HCT116 (cell line): ENCODE data around the gene RGMB. TPM values are rescaled to one million over a fixed set of nuclear protein-coding genes. Genes with fewer than 3 reads are reported as not detected.

Source experiments
- ATAC-seq: fragments of 200-7000 bp; cut with Tn5 transposase; 2 replicates; pipeline ENCODE4 v1.9.1; 2020; ENCODE audit warnings: mild to moderate bottlenecking, moderate library complexity
- Bru-seq: library from RNA; stranded (reverse); fragments of 400-500 nt; gene quantifications from one replicate; lab custom pipeline; 2021; lab: Mats Ljungman, UMichigan
- BruChase-seq, 2 experiments: library from RNA; stranded (reverse); fragments of 400-500 nt; gene quantifications; one replicate each; lab custom pipeline; 2021; lab: Mats Ljungman, UMichigan
- BruUV-seq: library from RNA; stranded (reverse); fragments of 400-500 nt; replicated peaks from 2 replicates; lab custom pipeline; 2021; lab: Mats Ljungman, UMichigan
- CTCF ChIA-PET: fragments of 300-600 bp; sonication (Branson Sonifier 250); formaldehyde crosslinking; loops from one replicate; lab custom pipeline; 2021; ENCODE audit warnings: antibody characterized with exemption; lab: Charles Lee
- POLR2A ChIA-PET: fragments of 300-600, 350-600 bp; sonication (Branson Sonifier 250); formaldehyde crosslinking; loops from one replicate; lab custom pipeline; 2021; ENCODE audit warnings: antibody characterized with exemption; lab: Charles Lee
- RAD21 ChIA-PET, 2 experiments: fragments of 300-600 bp; sonication (Branson Sonifier 250); formaldehyde crosslinking; loops; one replicate each; lab custom pipeline; 2023; ENCODE audit warnings: low total read pairs in 2 of 2; ENCODE audit not compliant: uncharacterized antibody in 2 of 2, unreplicated experiment in 2 of 2, low non-redundant PET in 1 of 2; lab: Charles Lee
- DNase-seq: peaks from one replicate; pipeline ENCODE4 v3.0.0-alpha.2; 2010; ENCODE audit warnings: low read depth, low spot score
- H2AFZ ChIP-seq: fragments of 200-600 bp; shearing (Covaris generic), sonication (generic); 2 replicates; pipeline ENCODE4 v1.6.1; 2017; ENCODE audit warnings: low read depth, mixed run types, mixed read lengths, antibody characterized with exemption, low read length; ENCODE audit not compliant: poor library complexity, severe bottlenecking
- H3K27ac ChIP-seq: 2 replicates; pipeline ENCODE4 v1.5.1; 2012; ENCODE audit warnings: low read depth, low read length
- H3K27me3 ChIP-seq: fragments of 200-600 bp; sonication (generic); 2 replicates; pipeline ENCODE4 v1.6.1; 2016; ENCODE audit warnings: mixed run types, low read length, mixed read lengths; ENCODE audit not compliant: insufficient read depth
- H3K36me3 ChIP-seq, 2 experiments: fragments of 200-500 bp in 1 of 2; fragments of 200-600 bp in 1 of 2; sonication (Bioruptor generic) in 1 of 2; sonication (generic) in 1 of 2; 2 replicates each; pipeline versions ENCODE4 v1.5.1 to v1.6.1; 2014 to 2016; ENCODE audit warnings: low read length in 2 of 2, inconsistent platforms in 1 of 2, mixed read lengths in 1 of 2, mixed run types in 1 of 2; ENCODE audit not compliant: insufficient read depth in 2 of 2, control insufficient read depth in 1 of 2
- H3K4me1 ChIP-seq, 2 experiments: fragments of 200-600 bp in 1 of 2; sonication (generic) in 1 of 2; 2 replicates each; pipeline versions ENCODE4 v1.5.1 to v1.6.1; 2012 to 2017; ENCODE audit warnings: low read length in 2 of 2, inconsistent platforms in 1 of 2, mild to moderate bottlenecking in 1 of 2, mixed read lengths in 1 of 2, mixed run types in 1 of 2, moderate library complexity in 1 of 2; ENCODE audit not compliant: insufficient read depth in 2 of 2, control insufficient read depth in 1 of 2
- H3K4me2 ChIP-seq: fragments of 200-600 bp; sonication (generic); 2 replicates; pipeline ENCODE4 v1.6.1; 2017; ENCODE audit warnings: mixed run types, low read length, mixed read lengths
- H3K4me3 ChIP-seq, 2 experiments: fragments of 200-600 bp in 1 of 2; sonication (generic) in 1 of 2; replicated peaks in 1 of 2; 2 replicates each; pipeline ENCODE4 v1.5.1; 2011 to 2016; ENCODE audit warnings: low read length in 2 of 2, control low read depth in 1 of 2, low read depth in 1 of 2, mild to moderate bottlenecking in 1 of 2, mixed read lengths in 1 of 2, mixed run types in 1 of 2
- H3K79me2 ChIP-seq: fragments of 200-600 bp; sonication (generic); 2 replicates; pipeline ENCODE4 v1.6.1; 2017; ENCODE audit warnings: mild to moderate bottlenecking, mixed run types, low read length, moderate library complexity, mixed read lengths; ENCODE audit not compliant: insufficient read depth
- H3K9ac ChIP-seq: fragments of 200-600 bp; sonication (generic); 2 replicates; pipeline ENCODE4 v1.6.1; 2016; ENCODE audit warnings: low read length, mixed read lengths
- H3K9me2 ChIP-seq: fragments of 200-600 bp; sonication (generic), shearing (Covaris generic); 2 replicates; pipeline ENCODE4 v1.6.1; 2017; ENCODE audit warnings: mixed run types, mild to moderate bottlenecking, moderate library complexity; ENCODE audit not compliant: insufficient read depth
- H3K9me3 ChIP-seq, 2 experiments: fragments of 200-500 bp in 1 of 2; fragments of 200-600 bp in 1 of 2; sonication (Bioruptor generic) in 1 of 2; sonication (generic) in 1 of 2; 2 replicates each; pipeline ENCODE4 v1.6.1; 2014 to 2017; ENCODE audit warnings: low read length in 2 of 2, mixed read lengths in 2 of 2, inconsistent platforms in 1 of 2, low read depth in 1 of 2, mild to moderate bottlenecking in 1 of 2, mixed run types in 1 of 2, moderate library complexity in 1 of 2; ENCODE audit not compliant: control insufficient read depth in 1 of 2, insufficient read depth in 1 of 2
- H4K20me1 ChIP-seq: fragments of 200-600 bp; sonication (generic), shearing (Covaris generic); 2 replicates; pipeline ENCODE4 v1.6.1; 2017; ENCODE audit warnings: mixed run types, mild to moderate bottlenecking, moderate library complexity; ENCODE audit not compliant: insufficient read depth
- CEBPB ChIP-seq: IDR thresholded peaks from 2 replicates; pipeline ENCODE4 v1.6.1; 2012; ENCODE audit warnings: low read depth
- ELF1 ChIP-seq: IDR thresholded peaks from 2 replicates; pipeline ENCODE4 v1.6.1; 2012; ENCODE audit warnings: low read depth, borderline replicate concordance
- EZH2 ChIP-seq: fragments of 200-600 bp; sonication (generic); IDR thresholded peaks from 2 replicates; pipeline ENCODE4 v1.6.1; 2017; ENCODE audit warnings: antibody characterized with exemption, mixed run types
- POLR2A ChIP-seq: IDR thresholded peaks from 2 replicates; pipeline ENCODE4 v1.7.0; 2011; ENCODE audit warnings: borderline replicate concordance; ENCODE audit not compliant: insufficient read depth, insufficient read length; ENCODE audit errors: extremely low read depth
- POLR2AphosphoS5 ChIP-seq: IDR thresholded peaks from 2 replicates; pipeline ENCODE4 v1.6.1; 2011; ENCODE audit warnings: mild to moderate bottlenecking, low read depth, low read length, moderate library complexity
- SIN3A ChIP-seq: IDR thresholded peaks from 2 replicates; pipeline ENCODE4 v1.6.1; 2012; ENCODE audit warnings: low read depth
- SP1 ChIP-seq: IDR thresholded peaks from 2 replicates; pipeline ENCODE4 v1.6.1; 2012; ENCODE audit warnings: low read depth
- SRF ChIP-seq: IDR thresholded peaks from 2 replicates; pipeline ENCODE4 v1.6.1; 2012; ENCODE audit warnings: low read depth
- TCF7L2 ChIP-seq: IDR thresholded peaks from 2 replicates; pipeline ENCODE4 v1.7.0; 2011; ENCODE audit warnings: borderline replicate concordance, inconsistent platforms; ENCODE audit not compliant: insufficient read depth, insufficient read length; ENCODE audit errors: extremely low read depth
- YY1 ChIP-seq: IDR thresholded peaks from 2 replicates; pipeline ENCODE4 v1.6.1; 2011; ENCODE audit warnings: low read length, low read depth, moderate library complexity, mild to moderate bottlenecking; ENCODE audit not compliant: insufficient replicate concordance; ENCODE audit errors: extremely low read depth
- ZFX ChIP-seq: fragments of 450-650 bp; IDR thresholded peaks from 2 replicates; pipeline ENCODE4 v1.6.1; 2017
- ZNF274 ChIP-seq: fragments of 200-500 bp; sonication (Bioruptor generic); IDR thresholded peaks from 2 replicates; pipeline ENCODE4 v1.6.1; 2014; ENCODE audit warnings: mild to moderate bottlenecking, low read depth, low read length, inconsistent platforms
- intact Hi-C: fragments of 100-400 bp; cut with micrococcal nuclease; formaldehyde crosslinking; loops from 2 replicates; pipeline ENCODE4 v1.10.0; 2022
- long read RNA-seq: library from polyadenylated mRNA; unstranded; transcript quantifications from one replicate; pipeline ENCODE4 v2.0.0, GENCODE V29; 2021; ENCODE audit not compliant: unreplicated experiment
- polyA plus RNA-seq: library from polyadenylated mRNA; unstranded; fragments of >200 nt; gene quantifications from 2 replicates; pipeline ENCODE4 v1.2.1, GENCODE V29; 2012; ENCODE audit warnings: missing spikeins
- total RNA-seq: library from RNA; stranded (reverse); gene quantifications from one replicate; pipeline ENCODE4 v1.2.1, GENCODE V29; 2021; ENCODE audit not compliant: unreplicated experiment
- TF ChIP-seq, protein P1 (sequence below): IDR thresholded peaks from 2 replicates; pipeline ENCODE4 v1.6.1; 2012
- TF ChIP-seq, protein P2 (sequence below): IDR thresholded peaks from 2 replicates; pipeline ENCODE4 v1.6.1; 2011; ENCODE audit warnings: mild to moderate bottlenecking, low read length, moderate library complexity; ENCODE audit not compliant: insufficient replicate concordance; ENCODE audit errors: extremely low read depth
- TF ChIP-seq, protein P3 (sequence below): IDR thresholded peaks from 2 replicates; pipeline ENCODE4 v1.6.1; 2012; ENCODE audit warnings: low read depth

The RGMB gene
- 18.3 TPM for total RNA-seq
- 10.6 and 10.8 TPM in 2 replicates for polyA plus RNA-seq
- percentile 79 among the genes with signal in this experiment for Bru-seq, nascent RNA
- BruChase-seq, experiment 1, labeled RNA remaining after a 6-hour chase, result percentile 63 among the genes with signal in this experiment
- BruChase-seq, experiment 2, labeled RNA remaining after a 2-hour chase, result percentile 82 among the genes with signal in this experiment
- long read RNA-seq, full-length matches to known transcripts, result 5 of 17 reads
- long read RNA-seq, partial matches to known transcripts, result 0 of 17 reads
- long read RNA-seq, other reads (novel, unspliced or antisense), result 12 of 17 reads

GRCh38 chr5:98773464-98774191 lies at the start of gene RGMB:
TSS of gene RGMB (plus strand) at chr5:98773663. CDS start at chr5:98774071, 408 bp downstream.
- ChIA-PET POLR2A (no interaction called here), CTCF (interaction anchor here (0.7 to 1.0 kb wide), 2 partner anchors 98 to 259 kb away, joined by 3 read pairs; no protein-coding TSS in a partner anchor), RAD21 (interaction anchor here in 1 of 2 experiments (0.9 kb wide), 1 partner anchor 49 kb away, joined by 3 read pairs; no protein-coding TSS in a partner anchor)
- intact Hi-C loops, result loop anchor here (2.0 kb wide), 1 partner anchor 1591 kb away; the partner anchor contains the start of gene RIOK2
- DNase-seq (peak; percentile 98), ATAC-seq (peak; percentile 86)
- Histone ChIP-seq H3K9ac (peak within 1 kb of the TSS; percentile 80), H3K9me2 (no peaks in the 10 kb centered on the region), H3K79me2 (peaks cover 44% of the 10 kb centered on the region), H3K4me2 (peak within 1 kb of the TSS; percentile 90), H3K4me1 (peaks cover 19 to 53% of the 10 kb centered on the region in 2 experiments), H3K27me3 (peaks cover 6% of the 10 kb centered on the region; the same call in 1 of the 2 replicates), H4K20me1 (peaks cover 6% of the 10 kb centered on the region; the same call in 1 of the 2 replicates), H3K27ac (peak within 1 kb of the TSS; percentile 87), H3K4me3 (peak within 1 kb of the TSS; percentile 70 to 83), H3K36me3 (no peaks in the 10 kb centered on the region), H2AFZ (peak within 1 kb of the TSS; percentile 19), H3K9me3 (no peaks in the 10 kb centered on the region)
- no TSS peak for BruUV-seq
- TF ChIP-seq SP1 (no peak), ZNF274 (no peak), POLR2AphosphoS5 (peak; percentile 93), SIN3A (no peak), ELF1 (no peak), POLR2A (peak; percentile 57), CEBPB (no peak), TCF7L2 (peak; percentile 20), EZH2 (no peak), ZFX (peak; percentile 86), SRF (no peak), YY1 (no peak)
- TF ChIP-seq, protein P1, sequence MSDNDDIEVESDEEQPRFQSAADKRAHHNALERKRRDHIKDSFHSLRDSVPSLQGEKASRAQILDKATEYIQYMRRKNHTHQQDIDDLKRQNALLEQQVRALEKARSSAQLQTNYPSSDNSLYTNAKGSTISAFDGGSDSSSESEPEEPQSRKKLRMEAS, result no peak
- TF ChIP-seq, protein P2, sequence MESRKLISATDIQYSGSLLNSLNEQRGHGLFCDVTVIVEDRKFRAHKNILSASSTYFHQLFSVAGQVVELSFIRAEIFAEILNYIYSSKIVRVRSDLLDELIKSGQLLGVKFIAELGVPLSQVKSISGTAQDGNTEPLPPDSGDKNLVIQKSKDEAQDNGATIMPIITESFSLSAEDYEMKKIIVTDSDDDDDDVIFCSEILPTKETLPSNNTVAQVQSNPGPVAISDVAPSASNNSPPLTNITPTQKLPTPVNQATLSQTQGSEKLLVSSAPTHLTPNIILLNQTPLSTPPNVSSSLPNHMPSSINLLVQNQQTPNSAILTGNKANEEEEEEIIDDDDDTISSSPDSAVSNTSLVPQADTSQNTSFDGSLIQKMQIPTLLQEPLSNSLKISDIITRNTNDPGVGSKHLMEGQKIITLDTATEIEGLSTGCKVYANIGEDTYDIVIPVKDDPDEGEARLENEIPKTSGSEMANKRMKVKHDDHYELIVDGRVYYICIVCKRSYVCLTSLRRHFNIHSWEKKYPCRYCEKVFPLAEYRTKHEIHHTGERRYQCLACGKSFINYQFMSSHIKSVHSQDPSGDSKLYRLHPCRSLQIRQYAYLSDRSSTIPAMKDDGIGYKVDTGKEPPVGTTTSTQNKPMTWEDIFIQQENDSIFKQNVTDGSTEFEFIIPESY, result no peak
- TF ChIP-seq, protein P3, sequence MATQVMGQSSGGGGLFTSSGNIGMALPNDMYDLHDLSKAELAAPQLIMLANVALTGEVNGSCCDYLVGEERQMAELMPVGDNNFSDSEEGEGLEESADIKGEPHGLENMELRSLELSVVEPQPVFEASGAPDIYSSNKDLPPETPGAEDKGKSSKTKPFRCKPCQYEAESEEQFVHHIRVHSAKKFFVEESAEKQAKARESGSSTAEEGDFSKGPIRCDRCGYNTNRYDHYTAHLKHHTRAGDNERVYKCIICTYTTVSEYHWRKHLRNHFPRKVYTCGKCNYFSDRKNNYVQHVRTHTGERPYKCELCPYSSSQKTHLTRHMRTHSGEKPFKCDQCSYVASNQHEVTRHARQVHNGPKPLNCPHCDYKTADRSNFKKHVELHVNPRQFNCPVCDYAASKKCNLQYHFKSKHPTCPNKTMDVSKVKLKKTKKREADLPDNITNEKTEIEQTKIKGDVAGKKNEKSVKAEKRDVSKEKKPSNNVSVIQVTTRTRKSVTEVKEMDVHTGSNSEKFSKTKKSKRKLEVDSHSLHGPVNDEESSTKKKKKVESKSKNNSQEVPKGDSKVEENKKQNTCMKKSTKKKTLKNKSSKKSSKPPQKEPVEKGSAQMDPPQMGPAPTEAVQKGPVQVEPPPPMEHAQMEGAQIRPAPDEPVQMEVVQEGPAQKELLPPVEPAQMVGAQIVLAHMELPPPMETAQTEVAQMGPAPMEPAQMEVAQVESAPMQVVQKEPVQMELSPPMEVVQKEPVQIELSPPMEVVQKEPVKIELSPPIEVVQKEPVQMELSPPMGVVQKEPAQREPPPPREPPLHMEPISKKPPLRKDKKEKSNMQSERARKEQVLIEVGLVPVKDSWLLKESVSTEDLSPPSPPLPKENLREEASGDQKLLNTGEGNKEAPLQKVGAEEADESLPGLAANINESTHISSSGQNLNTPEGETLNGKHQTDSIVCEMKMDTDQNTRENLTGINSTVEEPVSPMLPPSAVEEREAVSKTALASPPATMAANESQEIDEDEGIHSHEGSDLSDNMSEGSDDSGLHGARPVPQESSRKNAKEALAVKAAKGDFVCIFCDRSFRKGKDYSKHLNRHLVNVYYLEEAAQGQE, result no peak
